Sciatic nerve (tissue), 2 donors: ENCODE data around the gene KIAA1328. TPM values are rescaled to one million over a fixed set of nuclear protein-coding genes. Genes with fewer than 3 reads are reported as not detected.
A peak's percentile ranks its signal among the peaks of the same experiment; 100 is the strongest.

Experiments
- ATAC-seq: fragments of 200-7000 bp; cut with Tn5 transposase; one replicate; pipeline ENCODE4 v1.9.1; 2020; ENCODE audit warnings: mild to moderate bottlenecking, moderate library complexity
- DNase-seq: peaks from one replicate; pipeline ENCODE4 v3.0.0-alpha.2; 2020; ENCODE audit warnings: low spot score
- intact Hi-C: fragments of 100-400 bp; cut with DNase I; formaldehyde crosslinking; loops from one replicate; pipeline ENCODE4 v1.14.2; 2022
- total RNA-seq: library from RNA; stranded (reverse); fragmentation: NEBNext Ultra II Directional; extraction: Animal tissue kit (Norgen Biotek cat#: 25700); gene quantifications from one replicate; pipeline ENCODE4 v1.2.1, GENCODE V29; 2021
- donor health status: DM: no; HTN: no; CAD: no.
- donor health status: DM: no; HTN: no; CAD: no.

The KIAA1328 gene
- total RNA-seq, 1 donor from 2014 or later = 22.1 TPM

- ATAC-seq = no peak
- intact Hi-C loops = no loop called here
These were observed 84.0 kb downstream of the KIAA1328 start for GRCh38 chr18:36912887-36913286.

GRCh38 chr18:36917907-36918306, 89.0 kb downstream of the KIAA1328 start:
- DNase-seq (no peak), ATAC-seq (no peak)
- intact Hi-C loops = no loop called here

More at GRCh38 chr18:36912887-36913286, 84.0 kb downstream of the KIAA1328 start:
- DNase-seq = no peak

- ATAC-seq (no peak), DNase-seq (no peak)
- intact Hi-C loops = no loop called here
These were observed 100.7 kb downstream of the KIAA1328 start for GRCh38 chr18:36929601-36930000.

DNA sequence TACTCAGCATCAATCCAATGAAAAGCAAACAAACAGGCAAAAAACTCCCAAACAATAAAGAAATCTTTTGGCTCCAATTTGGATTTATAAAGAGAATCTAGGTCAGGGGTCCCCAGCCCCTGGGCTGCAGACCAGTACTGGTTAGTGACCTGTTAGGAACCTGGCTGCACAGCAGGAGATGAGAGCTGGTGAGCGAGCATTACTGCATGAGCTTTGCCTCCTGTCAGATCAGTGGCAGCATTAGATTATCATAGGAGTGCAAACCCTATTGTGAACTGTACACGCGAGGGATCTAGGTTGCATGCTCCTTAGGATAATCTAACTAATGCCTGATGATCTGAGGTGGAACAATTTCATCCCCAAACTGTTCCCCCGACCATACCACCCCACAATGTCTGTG, 102.2 kb downstream of the KIAA1328 start:
- ATAC-seq = no peak

GRCh38 chr18:36933552-36933951, 104.6 kb downstream of the KIAA1328 start:
- intact Hi-C loops = no loop called here
- no peak for DNase-seq
- ATAC-seq = no peak

More for the DNA sequence above, 102.2 kb downstream of the KIAA1328 start:
- no peak for DNase-seq
- intact Hi-C loops = no loop called here

GRCh38 chr18:36934884-36935283, 106.0 kb downstream of the KIAA1328 start:
- ATAC-seq (no peak), DNase-seq (no peak)
- intact Hi-C loops = no loop called here

- ATAC-seq = no peak
- no peak for DNase-seq
- intact Hi-C loops = no loop called here
These were observed 113.3 kb downstream of the KIAA1328 start for GRCh38 chr18:36942264-36942663.

DNA sequence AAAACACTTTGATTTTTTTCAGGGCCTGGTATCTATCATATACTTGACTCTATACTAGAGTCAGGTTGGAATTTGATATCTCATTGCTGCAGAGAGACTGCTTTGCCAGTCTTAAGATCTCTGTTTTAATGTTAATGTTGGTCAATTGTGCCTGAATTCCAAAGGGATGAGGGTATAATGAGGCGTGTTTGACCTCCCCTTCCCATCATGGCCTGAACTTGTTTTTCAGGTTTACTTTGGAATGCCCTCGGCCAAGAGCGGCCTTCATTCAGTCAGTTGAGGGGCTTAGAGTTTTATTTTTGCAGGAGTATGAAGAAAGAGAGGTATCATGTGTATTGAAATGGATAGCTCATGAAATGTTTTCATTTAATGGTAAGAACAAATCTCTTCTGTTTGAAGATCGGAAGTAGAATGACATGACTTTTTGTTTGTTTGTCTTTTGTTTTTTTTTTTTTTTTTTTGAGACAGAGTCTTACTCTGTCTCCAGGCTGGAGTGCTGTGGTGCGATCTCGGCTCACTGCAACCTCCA, 119.0 kb downstream of the KIAA1328 start:
- intact Hi-C loops = no loop called here

DNA sequence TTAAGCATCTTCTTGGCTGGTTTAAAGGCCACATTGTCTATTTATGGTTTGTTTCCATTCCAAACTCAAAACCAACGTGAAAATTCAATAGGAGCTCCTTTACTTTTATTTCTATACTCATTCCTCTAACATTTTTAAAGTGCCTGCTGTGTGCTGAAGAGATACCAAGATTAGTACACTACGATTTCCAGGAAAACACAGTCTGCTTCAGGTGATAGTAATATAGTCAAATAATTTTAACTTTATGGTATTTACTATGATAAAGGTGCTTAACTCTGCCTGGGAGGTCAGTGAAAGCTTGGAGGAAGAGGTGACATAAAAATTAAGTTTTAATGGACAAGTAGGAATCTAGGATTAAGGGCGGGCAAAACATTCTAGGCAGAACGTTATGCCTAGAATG, 121.4 kb downstream of the KIAA1328 start:
- DNase-seq (no peak), ATAC-seq (no peak)
- intact Hi-C loops = no loop called here

More for the DNA sequence above, 119.0 kb downstream of the KIAA1328 start:
- ATAC-seq = no peak
- DNase-seq = no peak

DNA sequence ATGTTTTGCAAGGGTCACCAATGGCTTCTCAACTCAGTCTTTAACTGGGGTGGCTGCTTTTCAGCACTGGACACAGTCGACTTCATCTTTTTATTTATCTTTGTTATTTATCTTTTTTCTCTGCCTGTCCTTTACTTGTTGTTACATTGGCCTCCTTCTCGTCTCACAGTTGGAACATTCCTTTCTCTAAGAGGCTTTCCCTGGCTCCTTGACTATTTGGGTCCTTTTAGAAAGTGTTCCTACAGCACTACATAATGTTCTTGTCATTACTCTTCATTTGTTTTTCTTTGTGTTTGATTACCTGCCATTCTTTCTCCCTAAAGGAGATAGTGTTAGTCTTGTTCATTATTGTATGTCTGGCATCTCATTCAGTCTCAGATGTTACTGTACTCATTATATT, 122.0 kb downstream of the KIAA1328 start:
- intact Hi-C loops = no loop called here
- DNase-seq (no peak), ATAC-seq (no peak)

DNA sequence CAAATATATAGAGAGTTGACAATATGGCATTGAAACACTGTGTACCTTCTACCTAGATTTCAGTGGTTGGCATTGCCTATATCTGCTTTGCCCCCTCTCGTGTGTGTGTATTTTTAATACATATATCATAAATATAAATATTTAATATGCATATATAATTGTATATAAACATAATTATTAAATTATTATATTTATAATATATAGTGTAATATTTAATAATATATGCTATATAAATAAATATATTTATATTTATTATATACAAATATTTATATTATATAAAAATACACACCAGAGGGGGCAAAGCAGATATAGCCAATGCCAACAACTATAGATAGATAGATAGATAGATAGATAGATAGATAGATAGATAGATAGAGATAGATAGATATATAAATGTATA, 124.1 kb downstream of the KIAA1328 start:
- intact Hi-C loops = no loop called here
- DNase-seq = no peak
- no peak for ATAC-seq

DNA sequence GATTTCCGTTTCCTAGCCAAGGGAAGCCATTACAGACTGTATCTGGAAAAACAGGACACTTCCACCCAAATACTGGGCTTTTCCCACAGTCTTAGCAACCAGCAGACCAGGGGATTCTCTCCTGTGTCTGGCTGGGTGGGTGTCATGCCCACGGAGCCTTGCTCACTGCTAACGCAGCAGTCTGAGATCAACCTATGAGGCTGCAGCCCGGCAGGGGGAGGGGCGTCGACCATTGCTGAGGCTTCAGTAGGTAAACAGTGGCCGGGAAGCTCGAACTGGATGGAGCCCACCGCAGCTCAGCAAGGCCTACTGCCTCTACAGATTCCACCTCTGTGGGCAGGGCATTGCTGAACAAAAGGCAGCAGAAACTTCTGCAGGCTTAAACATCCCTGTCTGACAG, 131.1 kb downstream of the KIAA1328 start:
- DNase-seq (peak; percentile 50), ATAC-seq (no peak)
- intact Hi-C loops = no loop called here

GRCh38 chr18:36963464-36963863, 134.5 kb downstream of the KIAA1328 start:
- DNase-seq = no peak
- no peak for ATAC-seq
- intact Hi-C loops = no loop called here

DNA sequence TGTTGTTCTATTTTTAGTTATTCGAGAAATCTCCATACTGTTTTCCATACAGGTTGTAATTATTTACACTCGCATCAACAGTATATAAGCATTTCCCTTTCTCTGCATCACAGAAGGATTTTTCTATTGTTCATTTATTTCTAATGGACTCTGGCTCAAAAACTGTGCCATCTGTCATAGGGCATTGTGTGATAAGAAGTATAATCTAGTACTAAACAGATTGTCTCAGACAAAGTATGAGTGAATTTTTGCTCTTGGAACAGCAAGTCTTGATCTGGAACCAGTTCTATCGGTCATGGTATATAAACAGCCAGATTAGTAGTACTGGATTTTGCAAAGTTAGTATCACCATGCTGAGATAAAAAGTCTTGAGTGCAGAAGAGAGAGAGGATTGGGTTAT, 145.8 kb downstream of the KIAA1328 start:
- no peak for DNase-seq
- intact Hi-C loops = no loop called here
- ATAC-seq = no peak

GRCh38 chr18:36977121-36977520, 148.2 kb downstream of the KIAA1328 start:
- ATAC-seq (no peak), DNase-seq (no peak)
- intact Hi-C loops = no loop called here

- no peak for DNase-seq
- ATAC-seq = no peak
- intact Hi-C loops = loop anchor here (5.0 kb wide), 1 partner anchor 1424 kb away; no protein-coding TSS in a partner anchor
These were observed 164.1 kb downstream of the KIAA1328 start for GRCh38 chr18:36993068-36993467.

DNA sequence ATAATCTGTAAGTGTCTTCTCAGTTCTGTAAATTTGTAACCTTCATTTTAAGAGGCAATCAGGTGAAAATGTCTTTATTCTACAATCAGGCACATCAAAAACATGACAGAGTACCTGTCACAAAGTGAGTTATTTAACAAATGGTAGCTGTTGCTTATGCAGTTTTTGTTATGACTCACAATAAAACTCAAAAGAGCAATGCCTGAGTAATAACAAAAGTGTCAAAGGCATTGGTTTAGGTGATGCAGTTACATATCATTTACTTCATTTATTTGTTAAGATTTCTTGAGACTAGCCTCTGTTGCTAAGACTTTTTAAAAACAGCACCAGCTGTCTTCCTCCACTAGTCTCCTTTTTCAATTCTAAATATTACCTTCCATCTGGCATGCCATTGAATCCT, 177.8 kb downstream of the KIAA1328 start:
- DNase-seq (no peak), ATAC-seq (no peak)
- intact Hi-C loops = no loop called here

DNA sequence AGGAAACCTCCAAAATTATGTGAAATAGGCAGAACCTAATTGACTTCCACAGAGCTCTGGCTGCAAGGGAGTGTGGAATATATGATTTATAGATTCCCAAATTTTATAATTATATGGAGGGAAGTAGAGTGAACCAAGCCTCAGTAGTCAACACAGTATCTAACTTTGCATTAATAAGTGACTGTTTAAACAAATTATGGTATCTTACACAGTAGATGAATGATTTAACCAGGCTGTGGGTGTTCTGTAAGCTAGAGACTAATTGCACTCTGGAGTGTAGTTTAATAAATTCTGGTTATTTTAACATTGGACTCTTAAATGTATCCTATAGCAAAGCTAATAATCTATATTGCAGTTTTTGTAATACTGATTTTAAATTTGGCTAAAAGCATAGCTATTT, 183.5 kb downstream of the KIAA1328 start:
- intact Hi-C loops = no loop called here
- ATAC-seq = no peak
- no peak for DNase-seq

- ATAC-seq (no peak), DNase-seq (no peak)
- intact Hi-C loops = no loop called here
These were observed 190.4 kb downstream of the KIAA1328 start for GRCh38 chr18:37019157-37019827.

DNA sequence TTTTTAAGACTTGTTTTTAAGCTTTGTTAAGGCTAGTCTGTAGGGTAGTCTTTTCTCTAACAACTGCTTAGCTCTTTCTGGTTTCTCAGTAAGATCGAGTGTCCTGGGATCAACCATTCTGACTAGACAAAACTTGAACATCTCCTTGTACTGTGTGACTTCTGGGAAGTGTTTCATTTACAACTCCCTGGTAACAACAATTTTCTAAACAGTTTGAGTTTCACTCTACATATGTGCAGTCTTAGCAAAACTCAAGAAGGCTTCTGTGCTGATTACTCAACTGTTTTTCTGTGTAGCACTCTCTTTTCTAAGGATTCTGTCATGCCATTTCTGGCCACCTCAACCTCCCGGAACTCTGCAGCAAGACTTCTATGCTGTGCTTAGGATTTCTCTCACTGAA, 204.5 kb downstream of the KIAA1328 start:
- no peak for DNase-seq
- no peak for ATAC-seq
- intact Hi-C loops = no loop called here

- no peak for DNase-seq
- no peak for ATAC-seq
- intact Hi-C loops = no loop called here
These were observed 213.5 kb downstream of the KIAA1328 start for GRCh38 chr18:37042381-37042780.
